Bronchial epithelial cell (primary cell): ENCODE measurements around the gene YAP1. TPM values are rescaled to one million over a fixed set of nuclear protein-coding genes. Genes with fewer than 3 reads are reported as not detected.

Experiments
- DNase-seq: peaks from one replicate; pipeline ENCODE4 v3.0.0-alpha.2; 2010; ENCODE audit warnings: low read depth
- FAIRE-seq: peaks from 2 replicates; lab custom pipeline; 2011; peaks lifted over from hg19 to GRCh38; lab: Jason Lieb, UNC
- H3K27me3 ChIP-seq: 2 replicates; pipeline ENCODE4 v1.5.1; 2011; ENCODE audit warnings: low read length; ENCODE audit not compliant: control insufficient read depth, insufficient read depth
- H3K36me3 ChIP-seq: 2 replicates; pipeline ENCODE4 v1.5.1; 2011; ENCODE audit warnings: low read length; ENCODE audit not compliant: control insufficient read depth, insufficient read depth
- H3K4me3 ChIP-seq: 2 replicates; pipeline ENCODE4 v1.5.1; 2011; ENCODE audit warnings: mild to moderate bottlenecking, low read depth, low read length, control low read depth
- CTCF ChIP-seq: IDR thresholded peaks from 2 replicates; pipeline ENCODE4 v1.5.1; 2011; ENCODE audit warnings: mild to moderate bottlenecking, moderate library complexity, low read length, control low read depth, inconsistent platforms; ENCODE audit not compliant: insufficient read depth, severe bottlenecking
- total RNA-seq: library from RNA; depleted of rRNA; stranded (reverse); fragments of >200 nt; gene quantifications from 2 replicates; pipeline ENCODE4 v1.2.1, GENCODE V29; 2014

Gene YAP1
- total RNA-seq, 1 donor from 2014 or later, result 151 TPM

- DNase-seq, result no peak
- FAIRE-seq, result no peak
These were observed 78.2 kb downstream of the YAP1 start for GRCh38 chr11:102188488-102188887.

GRCh38 chr11:102191832-102192231 lies 81.6 kb downstream of the YAP1 start:
- H3K4me3 ChIP-seq, result no peak overlapping the region
- FAIRE-seq (no peak), DNase-seq (no peak)
- H3K36me3 ChIP-seq, result peaks cover 4% of the 10 kb centered on the region
- no peaks in the 10 kb centered on the region for H3K27me3 ChIP-seq
- no peak for TF ChIP-seq CTCF

More at GRCh38 chr11:102188488-102188887, 78.2 kb downstream of the YAP1 start:
- TF ChIP-seq CTCF, result no peak
- Histone ChIP-seq H3K27me3 (no peaks in the 10 kb centered on the region), H3K4me3 (no peak overlapping the region), H3K36me3 (peaks cover 5% of the 10 kb centered on the region)

GRCh38 chr11:102192349-102193066 lies 82.3 kb downstream of the YAP1 start:
- Histone ChIP-seq H3K36me3 (peaks cover 3% of the 10 kb centered on the region), H3K27me3 (no peaks in the 10 kb centered on the region), H3K4me3 (no peak overlapping the region)
- TF ChIP-seq CTCF, result no peak
- FAIRE-seq (no peak), DNase-seq (no peak)

GRCh38 chr11:102194257-102194656 lies 84.0 kb downstream of the YAP1 start:
- Histone ChIP-seq H3K4me3 (no peak overlapping the region), H3K36me3 (peaks cover 3% of the 10 kb centered on the region), H3K27me3 (no peaks in the 10 kb centered on the region)
- FAIRE-seq (no peak), DNase-seq (no peak)
- no peak for TF ChIP-seq CTCF

- FAIRE-seq, result no peak
- TF ChIP-seq CTCF, result no peak
- Histone ChIP-seq H3K4me3 (no peak overlapping the region), H3K36me3 (peaks cover 3% of the 10 kb centered on the region), H3K27me3 (no peaks in the 10 kb centered on the region)
- DNase-seq, result no peak
These were observed 84.7 kb downstream of the YAP1 start for GRCh38 chr11:102194990-102195389.

GRCh38 chr11:102196351-102196750 lies 86.1 kb downstream of the YAP1 start:
- no peak for DNase-seq
- TF ChIP-seq CTCF, result no peak
- peaks cover 3% of the 10 kb centered on the region for H3K36me3 ChIP-seq
- no peaks in the 10 kb centered on the region for H3K27me3 ChIP-seq
- FAIRE-seq, result no peak
- H3K4me3 ChIP-seq, result no peak overlapping the region
